Esophagus muscularis mucosa (tissue), 4 donors: ENCODE measurements around the gene LENG8. TPM values are rescaled to one million over a fixed set of nuclear protein-coding genes. Genes with fewer than 3 reads are reported as not detected.

Experiments
- DNase-seq: peaks from one replicate; pipeline ENCODE4 v3.0.0-alpha.2; 2017; ENCODE audit errors: extremely low spot score
- H3K27ac ChIP-seq, 4 donors: fragments of 200-600 bp; sonication (generic); replicated peaks in 1 of 4; 1 replicate in 3 of 4; 2 replicates in 1 of 4; pipeline ENCODE4 v1.5.1; 2016 to 2019; ENCODE audit warnings: mild to moderate bottlenecking in 1 of 4
- H3K27me3 ChIP-seq, 4 donors: fragments of 200-600 bp; sonication (generic); one replicate each; pipeline versions ENCODE4 v1.5.1 to v1.6.0; 2016 to 2019
- H3K36me3 ChIP-seq, 4 donors: fragments of 200-600 bp; sonication (generic); one replicate each; pipeline ENCODE4 v1.5.1; 2016 to 2019
- H3K4me1 ChIP-seq, 4 donors: fragments of 200-600 bp; sonication (generic); one replicate each; pipeline ENCODE4 v1.5.1; 2016 to 2019
- H3K4me3 ChIP-seq, 4 donors: fragments of 200-600 bp; sonication (generic); 1 replicate in 2 of 4; 2 replicates in 2 of 4; pipeline ENCODE4 v1.5.1; 2016 to 2019; ENCODE audit warnings: mild to moderate bottlenecking in 4 of 4, moderate library complexity in 1 of 4
- H3K9me3 ChIP-seq, 4 donors: fragments of 200-600 bp; sonication (generic); 1 replicate in 3 of 4; 2 replicates in 1 of 4; pipeline ENCODE4 v1.5.1; 2016 to 2019
- CTCF ChIP-seq, 3 experiments: fragments of 200-600 bp in 2 of 3; fragments of 450-650 bp in 1 of 3; sonication (generic) in 2 of 3; IDR thresholded peaks; one replicate each; pipeline ENCODE4 v1.5.1; 2017 to 2019; ENCODE audit warnings: antibody characterized with exemption in 3 of 3, mild to moderate bottlenecking in 2 of 3, moderate library complexity in 1 of 3
- EP300 ChIP-seq: sonication (generic); formaldehyde crosslinking; IDR thresholded peaks from one replicate; pipeline ENCODE4 v1.6.1; 2017; ENCODE audit warnings: antibody characterized with exemption
- POLR2A ChIP-seq: fragments of 450-650 bp; IDR thresholded peaks from one replicate; pipeline ENCODE4 v1.6.1; 2017; ENCODE audit warnings: antibody characterized with exemption, moderate library complexity, mild to moderate bottlenecking, low read depth
- POLR2AphosphoS5 ChIP-seq, 2 donors: sonication (generic); formaldehyde crosslinking; IDR thresholded peaks; one replicate each; pipeline ENCODE4 v1.6.1; 2017; ENCODE audit warnings: antibody characterized with exemption in 2 of 2
- WGBS: methylation state at CpG from one replicate; pipeline ENCODE4 v1.1.5; 2018; 5-methylcytosine and 5-hydroxymethylcytosine counted together
- intact Hi-C: fragments of 100-400 bp; cut with DNase I; formaldehyde crosslinking; loops from one replicate; pipeline ENCODE4 v1.15.1; 2023
- total RNA-seq, 4 donors: library from RNA; depleted of rRNA; stranded (reverse); fragments of >200 nt; gene quantifications; one replicate each; pipeline versions ENCODE4 v1.1.0 to v1.2.1, GENCODE V29; 2016

LENG8 gene
- total RNA-seq, 4 donors from 2014 or later, result 42.9 to 115 (median 72.2) TPM

GRCh38 chr19:54477650-54478049 is 28.7 kb downstream of the LENG8 start:
- peaks cover 0 to 75% (median 6%) of the 10 kb centered on the region in 4 donors for H3K27me3 ChIP-seq
- no peaks in the 10 kb centered on the region for H3K9me3 ChIP-seq
- peaks cover 9 to 21% (median 13%) of the 10 kb centered on the region in 4 donors for H3K4me1 ChIP-seq
- intact Hi-C loops, result loop anchor here (2.0 to 5.0 kb wide), 2 partner anchors 40 to 197 kb away; no protein-coding TSS in a partner anchor
- WGBS, result 64% methylated on average over 3 of the region's 3 CpGs
- H3K36me3 ChIP-seq, result no peaks in the 10 kb centered on the region
- H3K27ac ChIP-seq, result no peak overlapping the region
- H3K4me3 ChIP-seq, result no peak overlapping the region
- no peak for DNase-seq
- TF ChIP-seq CTCF (IDR thresholded peaks at IDR 0.05) (no peak), POLR2AphosphoS5 (IDR thresholded peaks at IDR 0.05) (no peak), EP300 (no peak), POLR2A (no peak)

GRCh38 chr19:54478677-54479266 is 29.8 kb downstream of the LENG8 start:
- TF ChIP-seq CTCF (IDR thresholded peaks at IDR 0.05), result peak; percentile 43 to 59 (median 45)
- TF ChIP-seq POLR2AphosphoS5 (IDR thresholded peaks at IDR 0.05), result no peak
- no peak for TF ChIP-seq POLR2A
- no peak for TF ChIP-seq EP300

GRCh38 chr19:54480051-54480450 is 31.1 kb downstream of the LENG8 start:
- intact Hi-C loops, result no loop called here
- H3K27me3 ChIP-seq, result peaks cover 0 to 68% (median 6%) of the 10 kb centered on the region in 4 donors

More at GRCh38 chr19:54478677-54479266, 29.8 kb downstream of the LENG8 start:
- Histone ChIP-seq H3K27me3 (peaks cover 0 to 67% (median 6%) of the 10 kb centered on the region in 4 donors), H3K9me3 (no peaks in the 10 kb centered on the region), H3K4me1 (peaks cover 3 to 12% (median 4%) of the 10 kb centered on the region in 4 donors), H3K27ac (no peak overlapping the region), H3K4me3 (no peak overlapping the region), H3K36me3 (no peaks in the 10 kb centered on the region)
- 14% methylated on average over 10 of the region's 10 CpGs for WGBS
- no peak for DNase-seq
- intact Hi-C loops, result loop anchor here (2.0 to 5.0 kb wide), 2 partner anchors 41 to 196 kb away; no protein-coding TSS in a partner anchor

GRCh38 chr19:54481326-54481930 is 32.4 kb downstream of the LENG8 start:
- Histone ChIP-seq H3K27me3 (peaks cover 0 to 65% (median 6%) of the 10 kb centered on the region in 4 donors), H3K27ac (no peak overlapping the region), H3K4me3 (no peak overlapping the region), H3K4me1 (peaks cover 0 to 9% (median 2%) of the 10 kb centered on the region in 4 donors), H3K36me3 (no peaks in the 10 kb centered on the region), H3K9me3 (no peaks in the 10 kb centered on the region)
- intact Hi-C loops, result no loop called here
- TF ChIP-seq POLR2AphosphoS5 (IDR thresholded peaks at IDR 0.05), result no peak
- peak; percentile 27 to 60 (median 49) for TF ChIP-seq CTCF (IDR thresholded peaks at IDR 0.05)
- DNase-seq, result no peak
- WGBS, result 11% methylated on average over 16 of the region's 16 CpGs

More at GRCh38 chr19:54480051-54480450, 31.1 kb downstream of the LENG8 start:
- Histone ChIP-seq H3K4me1 (peaks cover 0 to 9% (median 2%) of the 10 kb centered on the region in 4 donors), H3K27ac (no peak overlapping the region), H3K4me3 (no peak overlapping the region), H3K36me3 (no peaks in the 10 kb centered on the region), H3K9me3 (no peaks in the 10 kb centered on the region)
- no peak for DNase-seq
- 68% methylated on average over 2 of the region's 2 CpGs for WGBS
- TF ChIP-seq POLR2AphosphoS5 (IDR thresholded peaks at IDR 0.05) (no peak), EP300 (no peak), CTCF (IDR thresholded peaks at IDR 0.05) (no peak), POLR2A (no peak)
